GM19193 (cell line): Measurements from ENCODE around the gene CHMP6.

ENCODE experiments used
- POLR2A ChIP-seq: IDR thresholded peaks from 4 replicates; pipeline ENCODE4 v1.6.1; 2011; ENCODE audit not compliant: insufficient read depth, insufficient read length; ENCODE audit errors: extremely low read depth

Gene CHMP6

DNA sequence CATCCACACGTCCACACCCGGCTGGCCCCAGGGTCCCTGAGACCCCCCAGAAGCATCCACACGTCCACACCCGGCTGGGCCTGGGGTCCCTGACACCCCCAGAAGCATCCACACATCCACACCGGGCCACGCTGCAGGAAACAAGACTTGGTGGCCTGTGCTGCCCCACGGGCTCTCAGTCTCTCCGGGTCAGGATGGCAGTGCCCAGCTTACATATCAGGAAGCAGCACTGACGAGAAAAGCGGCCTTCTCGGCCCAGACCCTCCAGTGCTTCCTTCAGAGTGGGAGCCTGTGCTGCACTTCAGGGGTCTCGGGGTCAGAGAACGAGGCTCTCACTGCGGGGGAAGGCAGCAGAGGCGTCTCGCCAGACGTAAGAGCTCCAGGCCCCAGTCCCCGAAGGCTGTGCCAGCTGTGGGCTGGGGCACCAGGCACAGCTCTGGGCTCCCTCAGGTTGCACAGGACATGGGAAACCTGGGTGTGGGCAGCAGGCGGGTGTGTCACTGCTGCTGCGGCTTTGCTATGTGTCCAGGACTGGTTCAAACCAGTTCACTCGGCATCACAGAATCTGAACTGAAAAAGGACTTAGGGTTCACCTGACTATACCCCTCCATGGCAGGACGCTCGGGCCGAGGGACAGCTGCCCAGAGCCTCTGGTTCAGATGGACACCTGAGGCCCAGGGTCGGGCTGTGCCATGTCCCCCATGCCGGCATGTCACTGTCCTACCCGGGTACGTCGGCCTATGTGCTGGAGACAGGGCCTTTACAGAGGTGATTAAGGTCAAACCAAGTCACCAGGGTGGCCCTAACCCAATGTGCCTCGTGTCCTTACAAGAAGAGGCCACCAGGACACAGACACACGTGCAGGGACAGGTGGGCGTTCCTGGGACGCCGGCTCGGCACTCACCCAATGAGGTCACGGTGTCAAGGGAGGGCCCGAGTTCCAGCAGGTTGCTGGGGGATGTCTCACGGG, 40.2 kb upstream of the CHMP6 start:
- TF ChIP-seq POLR2A: no peak

DNA sequence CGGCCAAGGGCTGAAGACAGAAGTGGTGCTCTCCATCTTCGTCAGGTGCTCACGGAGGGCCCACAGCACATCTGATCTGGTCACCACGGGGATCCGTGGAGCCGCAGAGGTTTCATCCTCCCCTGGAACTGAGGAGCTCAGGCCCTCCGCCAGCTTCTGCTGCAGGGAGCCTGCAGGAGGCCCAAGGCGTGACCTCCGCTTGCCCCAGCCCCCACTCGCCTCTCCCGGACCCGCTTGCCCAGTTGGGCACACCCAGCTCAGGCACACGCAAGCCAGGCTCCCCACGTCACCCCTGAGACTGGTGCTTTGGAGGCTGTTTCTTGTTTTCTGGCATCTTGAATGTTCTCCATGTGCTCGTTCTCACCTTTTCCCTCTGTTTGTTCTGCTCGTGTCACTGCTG, 39.4 kb upstream of the CHMP6 start:
- TF ChIP-seq POLR2A: no peak

DNA sequence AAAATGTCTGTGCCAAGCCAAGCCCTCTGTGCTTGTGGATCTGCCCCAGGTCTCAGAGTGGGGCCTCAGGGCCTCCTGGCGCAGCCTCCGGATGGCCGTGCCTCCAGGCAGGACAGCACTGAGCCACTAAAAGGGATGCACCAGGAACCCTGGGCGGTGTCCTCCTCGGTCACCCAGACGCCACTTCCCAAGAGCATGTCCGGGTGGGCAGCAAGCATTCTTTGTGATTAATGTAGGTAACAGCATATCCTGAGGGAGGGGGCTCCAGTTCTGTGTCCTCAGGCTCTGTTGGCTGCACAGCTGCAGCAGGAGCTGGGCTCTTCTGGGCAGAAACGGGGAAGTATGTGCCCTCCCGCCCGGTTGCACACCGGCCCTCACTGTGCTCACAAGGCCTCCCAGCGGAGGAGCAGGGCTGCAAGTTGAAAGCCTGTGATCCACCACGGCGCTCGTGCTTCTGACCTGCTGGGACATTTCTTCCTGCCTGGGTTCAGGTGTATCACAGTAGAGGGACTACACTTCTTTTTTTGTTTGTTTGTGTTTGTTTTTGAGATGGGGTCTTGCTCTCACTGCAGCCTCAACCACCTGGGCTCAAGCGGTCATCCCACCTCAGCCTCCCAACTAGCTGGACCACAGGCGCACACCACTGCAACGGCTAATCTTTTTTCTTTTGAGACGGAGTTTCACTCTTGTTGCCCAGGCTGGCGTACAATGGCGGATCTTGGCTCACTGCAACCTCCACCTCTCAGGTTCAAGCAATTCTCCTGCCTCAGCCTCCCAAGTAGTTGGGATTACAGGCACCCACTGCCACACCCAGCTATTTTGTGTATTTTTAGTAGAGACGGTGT, 37.9 kb upstream of the CHMP6 start:
- TF ChIP-seq POLR2A: no peak

DNA sequence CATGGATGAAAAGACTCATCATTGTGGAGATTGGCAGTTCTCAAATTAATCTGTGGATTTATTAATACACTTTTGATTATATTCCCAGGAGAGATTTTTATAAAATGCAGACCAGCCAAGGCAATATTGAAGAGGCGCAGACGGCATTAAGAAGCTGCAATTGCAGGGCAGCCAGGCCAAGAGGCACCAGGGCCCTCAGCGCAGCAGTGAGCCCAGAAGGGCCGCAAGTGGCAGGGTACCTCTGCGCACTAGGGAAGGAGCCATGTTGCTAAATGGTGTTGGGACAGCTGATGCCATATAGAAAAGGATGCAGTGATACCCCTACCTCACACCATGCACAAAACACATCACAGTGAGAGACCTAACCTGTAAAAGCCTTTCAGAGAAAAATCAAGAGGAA, 36.6 kb upstream of the CHMP6 start:
- TF ChIP-seq POLR2A: no peak

DNA sequence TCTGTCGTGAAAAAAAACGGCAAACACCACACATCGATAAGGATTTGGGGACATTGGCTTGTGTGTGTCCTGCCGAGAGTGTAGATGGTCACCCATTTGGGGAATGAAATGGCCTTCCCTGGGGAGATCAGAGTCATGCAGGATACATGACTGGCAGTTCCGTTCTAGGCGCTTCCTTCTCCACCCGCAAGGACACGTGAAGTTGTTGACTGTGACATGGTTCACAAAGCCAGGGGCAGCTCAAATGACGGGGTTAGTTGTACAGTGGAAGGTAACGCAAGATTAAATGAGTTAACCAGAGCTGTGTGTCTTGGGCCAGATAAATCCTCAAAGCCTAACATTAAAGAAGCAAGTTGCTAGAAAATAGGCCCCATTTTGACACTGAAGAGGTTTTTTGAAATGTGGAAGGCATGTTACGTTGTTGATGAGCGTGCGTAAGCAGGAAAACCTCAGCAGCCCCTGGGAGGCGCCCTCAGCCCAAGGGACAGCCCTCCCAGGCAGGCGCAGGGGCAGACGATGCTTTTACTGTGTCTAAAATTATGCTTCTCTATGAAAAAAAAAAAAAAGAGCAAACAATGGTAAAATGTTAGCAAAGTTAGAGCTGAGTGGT, 35.9 kb upstream of the CHMP6 start:
- no peak for TF ChIP-seq POLR2A

DNA sequence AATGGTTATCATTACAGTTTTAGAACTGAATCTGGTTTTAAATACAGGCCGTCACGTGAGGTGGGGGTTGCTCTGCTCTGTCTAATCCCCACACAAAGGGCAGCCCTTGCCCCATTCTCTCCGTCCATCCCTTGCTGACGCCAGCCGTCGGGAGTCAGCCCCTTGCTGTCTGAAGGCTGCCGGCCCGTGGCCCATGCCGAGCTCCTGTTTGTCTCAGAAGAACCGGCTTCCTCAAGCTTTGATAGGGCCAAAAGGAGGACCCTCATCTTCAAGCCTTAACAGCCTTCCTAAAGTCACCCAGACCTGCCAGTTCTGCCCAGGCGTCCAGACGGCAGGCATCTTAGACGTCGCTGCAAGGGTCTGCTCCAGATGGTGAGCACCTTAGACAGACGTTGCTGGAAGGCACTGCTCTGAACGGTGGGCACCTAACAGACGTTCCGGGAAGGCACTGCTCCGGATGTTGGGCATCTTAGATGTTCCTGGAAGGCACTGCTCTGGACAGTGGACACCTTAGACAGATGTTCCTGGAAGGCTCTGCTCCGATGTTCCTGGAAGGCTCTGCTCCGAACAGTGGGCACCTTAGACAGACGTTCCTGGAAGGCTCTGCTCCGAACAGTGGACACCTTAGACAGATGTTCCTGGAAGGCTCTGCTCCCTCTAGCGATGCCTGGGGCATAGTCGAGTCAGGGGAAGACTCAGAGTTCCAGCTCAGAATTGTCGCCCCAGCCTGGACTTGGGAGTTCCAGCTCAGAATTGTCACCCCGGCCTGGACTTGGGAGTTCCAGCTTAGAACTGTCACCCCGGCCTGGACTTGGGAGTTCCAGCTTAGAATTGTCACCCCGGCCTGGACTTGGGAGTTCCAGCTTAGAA, 35.1 kb upstream of the CHMP6 start:
- TF ChIP-seq POLR2A: no peak

DNA sequence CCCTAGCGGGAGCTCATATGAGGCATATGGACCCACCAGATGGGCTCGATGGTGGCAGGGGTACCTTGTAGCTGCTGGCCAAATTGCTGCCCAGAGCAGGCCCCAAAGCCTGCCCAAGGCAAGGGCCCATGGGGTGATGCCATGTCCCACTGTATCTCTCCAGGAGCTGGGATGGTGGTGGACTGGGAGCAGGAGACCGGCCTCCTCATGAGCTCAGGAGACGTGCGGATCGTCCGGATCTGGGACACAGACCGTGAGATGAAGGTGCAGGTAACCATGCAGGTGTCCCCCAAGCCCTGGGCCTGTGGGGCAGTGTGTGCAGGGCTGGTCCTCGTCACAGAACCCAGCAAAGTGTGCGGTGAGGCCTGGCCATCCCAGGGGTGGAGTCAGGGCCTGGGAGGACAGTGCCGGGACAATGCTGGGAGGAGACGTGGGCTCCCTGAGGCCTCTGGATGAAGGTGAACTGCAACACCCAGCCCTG, 34.1 kb upstream of the CHMP6 start:
- no peak for TF ChIP-seq POLR2A

DNA sequence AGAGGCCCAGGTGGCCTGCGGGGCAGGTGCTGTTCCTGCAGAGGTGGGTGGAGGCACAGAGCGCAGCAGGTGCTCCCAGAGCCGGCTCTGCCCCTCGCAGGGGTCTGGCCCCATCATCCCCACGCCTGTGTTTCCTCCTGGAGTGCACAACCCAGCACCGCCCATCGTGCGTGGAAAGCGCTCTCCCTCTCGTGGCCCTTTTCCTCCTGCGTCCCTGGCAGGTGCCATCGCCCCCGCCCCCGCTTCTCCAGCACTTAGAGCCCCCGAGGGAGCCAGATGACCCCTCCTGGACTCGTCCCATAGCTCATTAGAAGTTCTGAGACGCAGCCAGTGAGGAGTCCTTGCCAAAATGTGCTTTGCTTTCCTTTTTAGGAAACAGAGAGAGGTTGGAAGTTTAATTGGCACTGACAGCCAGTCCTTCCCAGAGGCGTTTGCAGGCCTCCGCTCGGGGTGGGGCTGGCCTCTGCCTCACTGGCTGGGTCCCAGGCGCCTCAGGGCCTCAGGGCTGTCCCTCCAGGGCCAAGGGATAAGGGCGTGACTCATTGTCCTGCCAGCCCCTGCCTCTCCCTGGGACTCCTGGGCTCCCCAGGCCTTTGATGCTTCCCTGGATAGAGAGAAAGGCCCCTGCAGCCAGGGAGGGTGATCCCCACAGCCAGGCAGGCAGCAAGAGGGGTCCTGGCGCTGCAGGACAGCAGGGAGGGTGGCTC, 32.2 kb upstream of the CHMP6 start:
- TF ChIP-seq POLR2A: no peak

DNA sequence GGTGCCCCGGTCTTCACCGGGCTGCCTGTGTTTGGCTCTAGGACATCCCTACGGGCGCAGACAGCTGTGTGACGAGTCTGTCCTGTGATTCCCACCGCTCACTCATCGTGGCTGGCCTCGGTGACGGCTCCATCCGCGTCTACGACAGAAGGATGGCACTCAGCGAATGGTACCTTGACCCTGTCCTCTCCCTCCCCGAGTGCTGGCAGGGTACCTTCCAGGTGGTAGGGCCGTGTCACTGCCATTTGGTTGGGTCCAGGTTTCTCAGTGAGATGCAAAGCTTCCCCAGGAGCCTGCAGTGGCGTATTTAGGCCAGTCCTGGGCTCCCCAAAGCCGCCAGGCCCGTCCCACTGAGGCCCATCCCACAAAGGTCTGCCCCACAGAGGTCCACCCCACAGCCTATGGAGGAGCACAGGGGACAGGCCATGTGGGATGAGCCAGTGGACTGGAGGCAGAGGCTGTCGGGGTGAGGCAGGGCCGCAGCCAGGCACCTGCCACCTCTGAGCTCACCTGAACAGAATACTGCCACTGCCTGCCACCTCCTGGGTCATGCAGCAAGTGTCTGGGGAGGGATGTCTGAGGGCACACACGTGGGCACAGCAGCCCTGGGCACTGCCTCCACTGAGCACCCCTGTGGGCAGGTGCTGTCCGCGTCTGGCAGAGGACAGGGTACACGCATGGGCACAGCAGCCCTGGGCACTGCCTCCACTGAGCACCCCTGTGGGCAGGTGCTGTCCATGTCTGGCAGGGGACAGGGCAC, 31.4 kb upstream of the CHMP6 start:
- TF ChIP-seq POLR2A: no peak

DNA sequence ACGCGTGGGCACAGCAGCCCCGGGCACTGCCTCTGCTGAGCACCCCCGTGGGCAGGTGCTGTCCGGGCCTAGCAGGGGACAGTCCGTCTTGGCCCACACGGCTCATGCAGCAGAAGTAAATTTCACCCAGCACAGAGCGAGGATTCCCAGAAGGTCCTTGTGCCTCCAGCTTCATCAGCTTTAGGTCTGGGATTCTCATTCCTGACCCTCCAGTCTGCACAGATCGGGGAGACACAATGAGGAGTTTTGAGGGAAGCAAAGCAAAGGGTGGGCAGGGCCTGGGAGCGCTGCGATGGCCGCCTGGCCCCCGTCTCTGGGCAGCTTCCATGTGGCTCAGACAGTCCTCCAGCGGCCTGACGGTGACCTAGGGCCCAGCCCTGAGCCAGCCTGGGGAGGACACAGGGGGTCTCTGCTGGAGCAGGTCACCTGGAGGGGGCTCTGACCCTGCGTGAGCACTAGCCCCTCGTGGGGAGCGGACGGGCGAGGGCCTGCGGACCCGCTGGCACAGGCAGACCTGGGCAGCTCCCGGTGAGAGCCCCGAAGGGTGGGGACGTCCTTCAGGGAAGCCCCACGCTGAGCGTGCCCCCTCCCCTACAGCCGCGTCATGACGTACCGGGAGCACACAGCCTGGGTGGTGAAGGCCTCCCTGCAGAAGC, 30.7 kb upstream of the CHMP6 start:
- TF ChIP-seq POLR2A: no peak

DNA sequence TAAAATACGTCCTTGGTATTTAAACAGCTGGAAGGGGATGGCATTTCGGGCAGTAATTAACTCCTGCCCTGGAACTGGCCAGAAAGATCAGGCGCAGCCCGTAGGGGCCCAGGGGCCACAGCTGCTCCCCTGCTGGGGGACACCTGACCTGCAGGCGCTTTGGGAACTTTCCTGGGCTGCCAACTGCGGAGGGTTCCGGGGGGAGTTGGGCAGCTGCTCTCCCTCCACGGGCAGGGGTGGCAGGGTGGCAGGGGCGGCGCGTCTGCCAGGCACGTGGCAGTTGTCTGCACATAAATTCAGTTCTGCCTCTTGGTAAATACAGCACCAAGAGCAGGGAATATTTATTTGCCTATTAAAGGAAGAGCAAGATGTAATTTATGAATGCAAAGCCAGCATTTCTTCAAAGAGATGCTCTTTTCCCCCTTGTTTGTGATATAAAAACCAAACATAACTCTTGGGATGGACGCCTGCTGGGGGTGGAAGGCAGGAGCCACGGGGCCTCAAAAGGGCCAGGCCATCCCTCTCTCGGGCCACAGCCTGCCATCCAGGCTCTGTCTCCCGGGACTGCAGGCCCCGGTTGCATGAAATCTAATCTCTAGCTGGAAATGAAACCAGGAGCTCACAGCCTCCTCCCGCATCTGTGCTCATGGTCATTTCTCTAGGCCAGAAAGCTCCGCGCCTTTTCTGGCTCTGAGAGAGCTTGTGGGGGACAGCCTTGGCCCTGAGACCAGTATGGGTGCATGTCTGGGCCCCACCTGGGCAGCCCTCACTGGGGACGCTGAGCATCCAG, 29.9 kb upstream of the CHMP6 start:
- TF ChIP-seq POLR2A: no peak
